ENCODE measurements around the gene ZNF460.
"Not testable (repeated sequence)": the region's sequence is repeated elsewhere in the genome, so short reads cannot be mapped to it uniquely, and the experiment has no call there.

ZNF460 gene

DNA sequence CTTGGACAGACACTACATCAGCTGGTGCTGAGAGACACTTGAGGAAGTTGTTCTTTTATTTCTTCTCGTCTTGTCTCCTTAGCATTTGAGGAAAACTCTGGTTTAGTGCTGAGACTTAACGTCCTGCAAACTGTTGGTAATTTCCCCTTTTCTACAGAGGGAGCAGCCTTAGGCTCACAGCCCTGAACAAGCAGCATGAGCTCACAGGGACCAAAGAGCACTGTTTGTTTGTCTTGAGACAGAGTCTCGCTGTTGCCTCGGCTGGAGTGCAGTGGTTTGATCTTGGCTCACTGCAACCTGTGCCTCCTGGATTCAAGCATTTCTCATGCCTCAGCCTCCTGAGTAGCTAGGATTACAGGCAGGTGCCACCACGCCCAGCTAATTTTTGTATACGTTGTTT lies 34.3 kb upstream of the ZNF460 start:
- H3K9ac ChIP-seq (ENCODE audit: low read length) = no peak overlapping the region
- no peak overlapping the region for H3K4me3 ChIP-seq (ENCODE audit: low read length)
- H3K9me2 ChIP-seq (replicated peaks; ENCODE audit: insufficient read depth, low read length) = no peaks in the 10 kb centered on the region
- no peaks in the 10 kb centered on the region for H4K20me1 ChIP-seq (ENCODE audit: insufficient read depth, low read length)
- H3K27ac ChIP-seq (ENCODE audit: low read length) = no peak overlapping the region
- H3F3A ChIP-seq (ENCODE audit: insufficient read depth, low read length) = peaks cover 5% of the 10 kb centered on the region; the same call in 1 of the 2 replicates
- peaks cover 8% of the 10 kb centered on the region; the same call in 1 of the 2 replicates for H3K4me1 ChIP-seq (ENCODE audit: low read length)
- TF ChIP-seq EZH2phosphoT487 (IDR thresholded peaks at IDR 0.05; ENCODE audit: low read length) (no peak), EZH2 (optimal IDR thresholded peaks at IDR 0.05; ENCODE audit: low read depth, low read length) (no peak)
- TF ChIP-seq, protein P1, sequence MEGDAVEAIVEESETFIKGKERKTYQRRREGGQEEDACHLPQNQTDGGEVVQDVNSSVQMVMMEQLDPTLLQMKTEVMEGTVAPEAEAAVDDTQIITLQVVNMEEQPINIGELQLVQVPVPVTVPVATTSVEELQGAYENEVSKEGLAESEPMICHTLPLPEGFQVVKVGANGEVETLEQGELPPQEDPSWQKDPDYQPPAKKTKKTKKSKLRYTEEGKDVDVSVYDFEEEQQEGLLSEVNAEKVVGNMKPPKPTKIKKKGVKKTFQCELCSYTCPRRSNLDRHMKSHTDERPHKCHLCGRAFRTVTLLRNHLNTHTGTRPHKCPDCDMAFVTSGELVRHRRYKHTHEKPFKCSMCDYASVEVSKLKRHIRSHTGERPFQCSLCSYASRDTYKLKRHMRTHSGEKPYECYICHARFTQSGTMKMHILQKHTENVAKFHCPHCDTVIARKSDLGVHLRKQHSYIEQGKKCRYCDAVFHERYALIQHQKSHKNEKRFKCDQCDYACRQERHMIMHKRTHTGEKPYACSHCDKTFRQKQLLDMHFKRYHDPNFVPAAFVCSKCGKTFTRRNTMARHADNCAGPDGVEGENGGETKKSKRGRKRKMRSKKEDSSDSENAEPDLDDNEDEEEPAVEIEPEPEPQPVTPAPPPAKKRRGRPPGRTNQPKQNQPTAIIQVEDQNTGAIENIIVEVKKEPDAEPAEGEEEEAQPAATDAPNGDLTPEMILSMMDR (IDR thresholded peaks at IDR 0.05; ENCODE audit: low read length) = no peak
- no peak overlapping the region for H2AFZ ChIP-seq (ENCODE audit: low read length)
- H3K4me2 ChIP-seq (ENCODE audit: low read depth, low read length) = no peak overlapping the region
- H3K36me3 ChIP-seq (replicated peaks; ENCODE audit: insufficient read depth, low read length) = no peaks in the 10 kb centered on the region; the same call in 1 of the 2 replicates
- no peak for DNase-seq
- H3K79me2 ChIP-seq (ENCODE audit: low read length) = peaks cover 43% of the 10 kb centered on the region
- no peaks in the 10 kb centered on the region for H3K9me3 ChIP-seq (replicated peaks; ENCODE audit: insufficient read depth, low read length)
- H3K27me3 ChIP-seq (replicated peaks; ENCODE audit: insufficient read depth, low read length) = no peaks in the 10 kb centered on the region

GRCh38 chr19:57248646-57249045 lies 31.6 kb upstream of the ZNF460 start:
- Histone ChIP-seq H3K9ac (ENCODE audit: low read length) (no peak overlapping the region), H3K4me3 (ENCODE audit: low read length) (no peak overlapping the region)

DNA sequence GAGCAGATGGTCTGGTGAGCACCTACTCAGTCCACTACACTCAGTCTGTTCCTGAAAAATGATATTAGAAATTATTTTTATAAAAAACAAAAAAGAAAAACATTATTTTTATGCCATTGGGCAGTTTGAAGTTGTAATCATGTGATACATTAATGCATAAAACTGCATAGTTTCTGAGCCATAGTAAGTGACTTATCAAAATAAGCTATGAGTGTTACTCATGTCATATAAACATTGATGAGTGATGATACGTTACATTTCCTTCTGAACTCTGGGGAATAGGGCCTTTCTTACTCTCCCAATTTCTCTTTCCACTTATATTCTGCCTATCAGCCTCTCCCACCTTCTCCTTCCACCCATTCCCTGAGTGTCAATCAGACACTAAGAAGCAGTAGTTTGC lies 31.0 kb upstream of the ZNF460 start:
- peaks cover 13% of the 10 kb centered on the region; the same call in 1 of the 2 replicates for H3K36me3 ChIP-seq (replicated peaks; ENCODE audit: insufficient read depth, low read length)
- H3K4me3 ChIP-seq (ENCODE audit: low read length) = no peak overlapping the region
- no peak for DNase-seq

More at GRCh38 chr19:57248646-57249045, 31.6 kb upstream of the ZNF460 start:
- Histone ChIP-seq H2AFZ (ENCODE audit: low read length) (no peak overlapping the region), H3K36me3 (replicated peaks; ENCODE audit: insufficient read depth, low read length) (peaks cover 9% of the 10 kb centered on the region; the same call in 1 of the 2 replicates), H3K27ac (ENCODE audit: low read length) (no peak overlapping the region), H3F3A (ENCODE audit: insufficient read depth, low read length) (no peaks in the 10 kb centered on the region), H3K9me2 (replicated peaks; ENCODE audit: insufficient read depth, low read length) (no peaks in the 10 kb centered on the region), H3K79me2 (ENCODE audit: low read length) (peaks cover 16% of the 10 kb centered on the region), H3K4me2 (ENCODE audit: low read depth, low read length) (no peak overlapping the region), H3K9me3 (replicated peaks; ENCODE audit: insufficient read depth, low read length) (no peaks in the 10 kb centered on the region), H4K20me1 (ENCODE audit: insufficient read depth, low read length) (no peaks in the 10 kb centered on the region), H3K27me3 (replicated peaks; ENCODE audit: insufficient read depth, low read length) (no peaks in the 10 kb centered on the region), H3K4me1 (ENCODE audit: low read length) (no peaks in the 10 kb centered on the region)
- TF ChIP-seq, protein P1 (IDR thresholded peaks at IDR 0.05; ENCODE audit: low read length) = no peak
- no peak for TF ChIP-seq EZH2 (optimal IDR thresholded peaks at IDR 0.05; ENCODE audit: low read depth, low read length)
- no peak for TF ChIP-seq EZH2phosphoT487 (IDR thresholded peaks at IDR 0.05; ENCODE audit: low read length)
- no peak for DNase-seq

GRCh38 chr19:57253767-57254166 lies 26.5 kb upstream of the ZNF460 start:
- peaks cover 13% of the 10 kb centered on the region; the same call in 1 of the 2 replicates for H3K36me3 ChIP-seq (replicated peaks; ENCODE audit: insufficient read depth, low read length)
- H3K27ac ChIP-seq (ENCODE audit: low read length); H3F3A ChIP-seq (ENCODE audit: insufficient read depth, low read length); H3K4me1 ChIP-seq (ENCODE audit: low read length); H3K4me3 ChIP-seq (ENCODE audit: low read length); H3K9ac ChIP-seq (ENCODE audit: low read length); H3K9me3 ChIP-seq (replicated peaks; ENCODE audit: insufficient read depth, low read length); H3K9me2 ChIP-seq (replicated peaks; ENCODE audit: insufficient read depth, low read length); H3K27me3 ChIP-seq (replicated peaks; ENCODE audit: insufficient read depth, low read length); H3K4me2 ChIP-seq (ENCODE audit: low read depth, low read length); DNase-seq; H3K79me2 ChIP-seq (ENCODE audit: low read length); H2AFZ ChIP-seq (ENCODE audit: low read length); H4K20me1 ChIP-seq (ENCODE audit: insufficient read depth, low read length): not testable (repeated sequence)

More for the DNA sequence above, 31.0 kb upstream of the ZNF460 start:
- H3K4me2 ChIP-seq (ENCODE audit: low read depth, low read length) = no peak overlapping the region
- no peak overlapping the region for H3K9ac ChIP-seq (ENCODE audit: low read length)
- H2AFZ ChIP-seq (ENCODE audit: low read length) = no peak overlapping the region
- no peaks in the 10 kb centered on the region for H3K9me3 ChIP-seq (replicated peaks; ENCODE audit: insufficient read depth, low read length)
- no peak overlapping the region for H3K27ac ChIP-seq (ENCODE audit: low read length)
- peaks cover 14% of the 10 kb centered on the region for H3K79me2 ChIP-seq (ENCODE audit: low read length)
- H3K27me3 ChIP-seq (replicated peaks; ENCODE audit: insufficient read depth, low read length) = no peaks in the 10 kb centered on the region
- H4K20me1 ChIP-seq (ENCODE audit: insufficient read depth, low read length) = no peaks in the 10 kb centered on the region
- H3K9me2 ChIP-seq (replicated peaks; ENCODE audit: insufficient read depth, low read length) = no peaks in the 10 kb centered on the region
- no peaks in the 10 kb centered on the region for H3K4me1 ChIP-seq (ENCODE audit: low read length)
- TF ChIP-seq EZH2phosphoT487 (IDR thresholded peaks at IDR 0.05; ENCODE audit: low read length) = no peak
- TF ChIP-seq, protein P1 (IDR thresholded peaks at IDR 0.05; ENCODE audit: low read length) = no peak
- no peak for TF ChIP-seq EZH2 (optimal IDR thresholded peaks at IDR 0.05; ENCODE audit: low read depth, low read length)
- no peaks in the 10 kb centered on the region for H3F3A ChIP-seq (ENCODE audit: insufficient read depth, low read length)
